Retina (tissue), 1 donor: ENCODE results near the gene LCE7A.

Experiments used
- DNase-seq: peaks from one replicate; pipeline ENCODE4 v3.0.0-alpha.2; 2016

The LCE7A gene

DNA sequence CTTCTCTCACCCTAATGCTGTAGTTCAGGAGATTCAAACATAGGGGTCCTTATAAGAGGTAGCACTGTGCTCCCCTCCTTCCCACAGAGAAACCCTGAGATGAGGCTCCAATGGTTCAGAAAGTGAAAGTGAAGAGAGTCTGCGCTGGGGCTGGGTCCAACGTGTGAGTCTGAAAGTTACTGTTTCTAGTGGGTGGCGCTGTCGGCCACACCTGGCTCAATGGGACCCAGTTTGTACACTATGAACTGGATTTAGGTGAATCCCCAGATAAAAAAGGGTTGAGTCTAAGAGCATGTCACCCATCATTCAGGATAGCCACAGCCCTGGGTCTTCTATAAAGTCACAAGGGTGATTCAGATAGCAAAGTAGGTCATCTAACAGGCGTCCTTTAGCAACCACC, 21.1 kb downstream of the LCE7A start:
- no peak for DNase-seq

DNA sequence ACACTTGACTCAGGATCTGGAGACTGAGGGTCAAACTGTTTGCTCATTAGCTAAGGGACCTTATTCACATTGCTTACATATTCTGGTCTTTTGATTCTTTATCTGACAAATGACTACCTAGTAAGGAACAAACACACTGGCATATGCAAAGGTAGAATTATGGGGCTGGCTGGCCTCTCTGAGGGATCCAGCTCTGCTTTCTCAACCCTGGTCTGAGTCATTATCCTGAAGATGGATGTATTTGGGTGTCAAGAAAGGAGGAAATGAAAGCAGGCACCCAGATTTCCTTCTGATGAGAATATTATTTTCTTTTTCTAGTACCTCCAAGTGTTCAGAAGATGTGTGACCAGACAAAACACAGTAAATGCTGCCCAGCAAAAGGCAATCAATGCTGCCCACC, 24.3 kb downstream of the LCE7A start:
- DNase-seq: no peak

DNA sequence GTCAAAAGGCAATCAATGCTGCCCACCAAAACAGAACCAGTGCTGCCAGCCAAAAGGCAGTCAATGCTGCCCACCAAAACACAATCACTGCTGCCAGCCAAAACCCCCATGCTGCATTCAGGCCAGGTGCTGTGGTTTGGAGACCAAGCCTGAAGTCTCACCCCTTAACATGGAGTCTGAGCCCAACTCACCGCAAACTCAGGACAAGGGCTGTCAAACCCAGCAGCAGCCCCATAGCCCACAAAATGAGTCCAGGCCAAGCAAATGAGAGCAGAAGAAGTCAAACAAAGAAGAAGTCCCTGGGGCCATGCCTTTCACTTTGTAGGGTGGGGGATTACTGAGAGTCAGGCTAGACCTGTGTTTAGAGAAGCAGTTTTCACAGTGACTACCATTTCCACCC, 24.7 kb downstream of the LCE7A start:
- DNase-seq: no peak

GRCh38 chr1:152884966-152885624, 25.3 kb downstream of the LCE7A start:
- no peak for DNase-seq

DNA sequence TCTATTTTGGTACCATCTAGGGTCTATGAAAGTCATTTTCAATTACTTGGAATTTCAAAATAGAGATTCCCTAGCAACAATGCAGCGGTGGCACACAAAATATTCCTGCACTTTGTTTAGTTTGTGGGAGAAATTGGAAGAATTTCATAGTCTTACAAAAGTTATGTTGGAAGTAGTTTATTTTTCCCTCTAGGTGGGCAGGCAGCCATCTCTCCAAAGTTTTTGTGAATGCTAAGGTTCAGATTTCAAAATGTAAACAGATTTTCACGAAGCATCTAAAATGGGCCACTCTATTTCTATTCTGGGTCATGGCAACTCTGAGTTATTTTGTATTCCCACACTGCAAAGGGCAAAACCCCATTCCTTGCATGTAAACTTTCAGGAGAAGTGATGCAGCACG, 26.3 kb downstream of the LCE7A start:
- DNase-seq: no peak

- no peak for DNase-seq
Measured at GRCh38 chr1:152886758-152887409, 27.1 kb downstream of the LCE7A start.

DNA sequence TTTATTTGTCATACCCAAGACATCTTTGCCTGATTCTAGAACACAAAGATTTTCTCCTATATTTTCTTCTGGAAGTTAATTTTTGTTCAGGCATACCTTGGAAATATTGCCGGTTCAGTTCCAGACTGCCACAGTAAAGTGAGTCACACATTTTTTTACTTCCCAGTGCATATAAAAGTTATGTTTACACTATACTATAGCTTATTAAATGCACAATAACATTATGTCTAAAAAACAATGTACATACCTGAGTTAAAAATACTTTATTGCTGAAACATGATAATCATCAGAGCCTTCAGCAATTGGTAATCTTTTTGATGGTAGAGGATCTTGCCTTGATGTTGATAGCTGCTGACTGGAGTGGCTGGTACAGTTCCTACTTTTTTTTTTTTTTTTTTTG, 28.3 kb downstream of the LCE7A start:
- DNase-seq: no peak

DNA sequence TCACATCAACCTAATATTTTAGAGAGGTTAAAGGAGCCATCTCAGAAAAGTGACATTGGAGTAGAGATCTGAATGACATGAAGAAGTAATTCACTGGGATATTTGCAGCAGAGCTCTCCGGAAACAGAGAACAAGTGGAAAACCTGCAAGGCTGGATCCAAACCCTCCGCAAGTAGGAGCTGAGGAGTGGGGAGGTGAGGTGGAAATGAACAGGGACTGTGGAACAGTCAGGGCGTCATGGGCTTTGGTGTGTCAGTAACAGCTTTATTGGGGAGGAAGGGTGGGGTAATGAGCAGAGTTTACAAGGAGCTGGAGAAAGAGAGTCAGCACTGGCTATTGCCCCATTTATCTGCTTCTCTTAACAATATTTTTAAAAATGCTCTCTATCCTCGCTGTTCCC, 39.2 kb downstream of the LCE7A start:
- DNase-seq: no peak

- no peak for DNase-seq
Measured at GRCh38 chr1:152899883-152900282, 40.1 kb downstream of the LCE7A start.

- DNase-seq: no peak
Measured at GRCh38 chr1:152901631-152902030, 41.8 kb downstream of the LCE7A start.

- peak; percentile 16 for DNase-seq
Measured at GRCh38 chr1:152902636-152903035, 42.8 kb downstream of the LCE7A start.

DNA sequence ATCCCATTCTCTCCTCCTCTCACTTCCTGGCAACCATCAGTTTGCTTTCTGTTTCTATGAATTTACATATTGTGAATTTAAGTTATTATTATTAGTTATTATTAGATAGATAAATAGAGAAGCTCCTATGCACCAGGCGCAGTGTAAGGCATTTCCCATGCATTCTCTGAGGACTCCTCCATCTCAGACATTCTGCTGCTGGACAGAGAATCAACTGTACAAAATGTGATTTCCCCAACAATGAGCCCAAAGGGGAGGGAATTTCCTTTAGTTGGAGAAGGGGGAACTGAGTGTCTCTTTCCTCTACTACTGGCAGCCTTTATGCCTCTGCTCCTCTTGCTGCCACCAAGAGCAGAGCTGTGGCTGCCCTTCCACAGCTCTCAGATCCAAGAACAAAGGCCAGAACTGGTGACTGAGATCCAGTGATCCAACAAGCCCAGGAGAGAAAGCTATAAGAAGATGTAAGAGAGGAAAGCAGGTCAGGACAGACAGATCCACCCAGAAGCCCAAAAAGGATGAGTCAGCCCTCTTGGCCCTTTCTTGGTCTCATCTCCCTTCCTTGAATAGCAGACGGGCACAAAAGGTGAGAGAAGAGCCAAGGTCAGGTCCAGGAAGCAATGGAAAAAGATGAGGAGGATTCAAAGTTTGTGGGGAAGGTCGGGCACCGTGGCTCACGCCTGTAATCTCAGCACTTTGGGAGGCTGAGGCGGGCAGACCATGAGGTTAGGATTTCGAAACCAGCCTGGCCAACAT, 45.1 kb downstream of the LCE7A start:
- DNase-seq: no peak

- DNase-seq: no peak
Measured at GRCh38 chr1:152906023-152906565, 46.3 kb downstream of the LCE7A start.

- DNase-seq: no peak
Measured at GRCh38 chr1:152907686-152908601, 48.1 kb downstream of the LCE7A start, which contains the start of gene IVL. Gene IVL, plus strand, starts transcription at chr1:152908546. Its CDS starts 1,252 bp downstream, at chr1:152909798.

- DNase-seq: no peak
Measured at GRCh38 chr1:152909206-152909605, 49.4 kb downstream of the LCE7A start.
